ENCODE data around the gene ORAI3.

DNA sequence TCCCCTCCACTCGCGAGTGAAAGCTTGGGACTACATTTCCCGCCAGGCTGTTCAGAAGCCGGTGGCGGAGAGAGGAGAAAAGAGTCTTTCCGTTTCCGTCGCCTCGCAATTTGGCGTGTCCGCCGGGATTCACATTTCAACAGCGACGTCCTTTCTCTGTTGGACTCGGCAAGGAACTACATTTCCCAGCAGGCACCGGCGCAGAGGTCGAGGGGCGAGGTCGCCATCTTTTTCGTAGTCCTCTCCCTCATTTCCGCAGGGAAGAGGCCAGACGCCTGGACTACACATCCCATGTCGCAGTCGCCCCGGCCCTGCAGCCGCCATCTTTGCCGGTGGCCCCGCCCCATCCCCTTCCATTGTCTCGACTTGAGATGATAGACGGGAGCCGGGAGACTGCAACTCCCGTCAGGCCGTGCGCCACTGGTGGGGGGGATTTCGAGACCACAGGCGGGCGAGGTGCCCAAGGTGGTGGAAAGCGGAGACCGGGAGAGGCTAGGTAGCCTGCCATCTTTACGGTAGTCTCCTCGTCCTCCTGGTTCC, 26.4 kb upstream of the ORAI3 start:
- TF ChIP-seq CTCF (IDR thresholded peaks at IDR 0.05) (no peak), POLR2A (IDR thresholded peaks at IDR 0.05) (no peak), POLR2AphosphoS5 (IDR thresholded peaks at IDR 0.05) (peak; percentile 66 to 94 (median 85))

Data from breast epithelium (tissue), 3 donors.